ENCODE data around the gene PRSS12. TPM values are rescaled to one million over a fixed set of nuclear protein-coding genes. Genes with fewer than 3 reads are reported as not detected.

The PRSS12 gene
- total RNA-seq, 4 donors from 2014 or later, result 2.2 to 9.2 (median 4.3) TPM

DNA sequence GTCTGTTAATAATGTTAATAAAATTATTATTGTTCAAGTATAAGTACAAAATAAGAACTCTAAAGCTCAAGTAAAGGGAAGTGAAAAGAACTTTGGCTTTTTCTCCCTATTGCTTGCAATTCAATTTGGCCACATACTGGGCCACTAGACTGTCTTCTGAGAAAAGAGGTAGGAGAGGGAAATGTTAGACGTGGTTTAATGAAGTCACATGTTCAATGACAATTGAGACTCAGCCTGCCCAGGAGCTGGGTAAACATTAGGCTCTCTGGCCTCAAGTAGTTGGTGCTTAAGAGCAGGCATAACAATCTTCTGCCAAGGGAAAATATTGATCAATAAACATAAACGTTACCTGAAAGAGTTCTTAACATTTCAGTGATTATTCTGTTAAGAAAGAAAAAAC is 15.1 kb upstream of the PRSS12 start:
- no peak overlapping the region for H3K4me3 ChIP-seq
- TF ChIP-seq, protein P1, sequence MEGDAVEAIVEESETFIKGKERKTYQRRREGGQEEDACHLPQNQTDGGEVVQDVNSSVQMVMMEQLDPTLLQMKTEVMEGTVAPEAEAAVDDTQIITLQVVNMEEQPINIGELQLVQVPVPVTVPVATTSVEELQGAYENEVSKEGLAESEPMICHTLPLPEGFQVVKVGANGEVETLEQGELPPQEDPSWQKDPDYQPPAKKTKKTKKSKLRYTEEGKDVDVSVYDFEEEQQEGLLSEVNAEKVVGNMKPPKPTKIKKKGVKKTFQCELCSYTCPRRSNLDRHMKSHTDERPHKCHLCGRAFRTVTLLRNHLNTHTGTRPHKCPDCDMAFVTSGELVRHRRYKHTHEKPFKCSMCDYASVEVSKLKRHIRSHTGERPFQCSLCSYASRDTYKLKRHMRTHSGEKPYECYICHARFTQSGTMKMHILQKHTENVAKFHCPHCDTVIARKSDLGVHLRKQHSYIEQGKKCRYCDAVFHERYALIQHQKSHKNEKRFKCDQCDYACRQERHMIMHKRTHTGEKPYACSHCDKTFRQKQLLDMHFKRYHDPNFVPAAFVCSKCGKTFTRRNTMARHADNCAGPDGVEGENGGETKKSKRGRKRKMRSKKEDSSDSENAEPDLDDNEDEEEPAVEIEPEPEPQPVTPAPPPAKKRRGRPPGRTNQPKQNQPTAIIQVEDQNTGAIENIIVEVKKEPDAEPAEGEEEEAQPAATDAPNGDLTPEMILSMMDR (IDR thresholded peaks at IDR 0.05), result no peak
- TF ChIP-seq POLR2A (IDR thresholded peaks at IDR 0.05), result no peak
- intact Hi-C loops (cut with DNase I), result no loop called here
- WGBS, 2 donors, result 56 to 63% methylated on average over 2 of the region's 2 CpGs
- H3K4me1 ChIP-seq, result no peaks in the 10 kb centered on the region
- H3K27ac ChIP-seq, result no peak overlapping the region
- no peaks in the 10 kb centered on the region for H3K27me3 ChIP-seq
- no peaks in the 10 kb centered on the region for H3K9me3 ChIP-seq
- H3K36me3 ChIP-seq, result no peaks in the 10 kb centered on the region
- DNase-seq, result no peak

DNA sequence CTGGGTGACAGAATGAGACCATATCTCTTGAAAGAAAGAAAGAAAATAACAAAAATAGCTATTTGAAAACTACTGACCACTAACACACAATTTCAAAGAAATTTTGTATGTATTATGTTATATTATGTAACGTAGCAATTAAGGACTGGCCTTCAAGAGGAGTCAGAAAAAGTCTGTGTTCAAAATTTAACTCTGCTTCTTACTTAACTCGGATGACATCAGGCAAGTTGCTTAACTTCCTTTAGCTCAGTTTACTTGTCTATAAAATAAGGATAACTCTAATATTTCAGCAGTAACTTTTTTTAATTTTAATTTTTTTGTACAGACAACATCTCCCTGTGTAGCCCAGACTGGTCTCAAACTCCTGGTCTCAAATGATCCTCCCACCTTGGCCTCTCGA is 14.6 kb upstream of the PRSS12 start:
- no peak for TF ChIP-seq POLR2A (IDR thresholded peaks at IDR 0.05)
- TF ChIP-seq, protein P1 (IDR thresholded peaks at IDR 0.05), result no peak
- DNase-seq, result no peak
- WGBS, 2 donors, result 88% methylated on average over 3 of the region's 3 CpGs
- Histone ChIP-seq H3K9me3 (no peaks in the 10 kb centered on the region), H3K36me3 (no peaks in the 10 kb centered on the region), H3K4me1 (no peaks in the 10 kb centered on the region), H3K27ac (no peak overlapping the region), H3K4me3 (no peak overlapping the region), H3K27me3 (no peaks in the 10 kb centered on the region)
- intact Hi-C loops (cut with DNase I), result no loop called here

DNA sequence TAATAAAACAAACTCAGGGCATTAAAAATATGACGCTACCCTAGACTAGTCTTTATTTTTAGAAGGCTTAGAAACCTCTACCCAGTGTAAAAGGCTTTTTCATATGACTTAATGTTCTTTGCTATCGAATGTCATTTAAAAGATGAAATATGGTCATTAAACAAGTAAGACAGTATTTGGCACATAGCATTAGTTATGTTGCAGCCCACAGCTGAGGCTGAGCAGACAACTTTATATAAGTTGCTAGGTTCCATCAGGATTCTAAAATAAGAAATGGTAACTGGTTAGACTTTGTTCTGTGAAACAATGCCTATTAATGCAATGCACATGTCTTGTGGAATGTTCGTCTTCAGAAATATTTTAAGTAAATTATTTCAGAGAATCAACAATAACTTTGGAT is 10.4 kb upstream of the PRSS12 start:
- no peak for DNase-seq
- TF ChIP-seq, protein P1 (IDR thresholded peaks at IDR 0.05), result no peak
- no peak for TF ChIP-seq POLR2A (IDR thresholded peaks at IDR 0.05)
- intact Hi-C loops (cut with DNase I), result no loop called here
- 64 to 66% methylated on average over 3 of the region's 3 CpGs for WGBS, 2 donors
- no peak overlapping the region for H3K27ac ChIP-seq
- H3K36me3 ChIP-seq, result no peaks in the 10 kb centered on the region
- H3K9me3 ChIP-seq, result no peaks in the 10 kb centered on the region
- peaks cover 0 to 4% (median 0%) of the 10 kb centered on the region in 4 donors for H3K27me3 ChIP-seq
- no peaks in the 10 kb centered on the region for H3K4me1 ChIP-seq
- no peak overlapping the region for H3K4me3 ChIP-seq

DNA sequence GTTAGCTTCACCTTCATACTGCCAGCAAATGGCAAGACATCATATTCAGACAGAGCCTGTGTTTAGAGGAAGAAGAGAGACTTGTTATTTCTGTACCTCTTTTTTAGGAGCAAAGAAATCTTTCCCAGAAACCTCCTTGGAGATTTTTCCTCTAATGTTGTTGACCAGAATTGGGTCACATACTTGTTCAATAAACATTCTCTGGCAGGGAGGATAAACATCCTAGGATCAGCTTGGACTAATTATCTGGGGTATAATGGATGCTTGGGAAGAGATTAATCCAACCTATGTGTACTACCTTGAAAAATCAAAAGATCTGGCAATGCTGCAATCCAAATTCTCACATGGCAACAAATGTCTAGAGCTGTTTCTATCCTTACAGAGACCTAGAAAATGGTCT is 8.4 kb upstream of the PRSS12 start:
- intact Hi-C loops (cut with DNase I), result no loop called here
- Histone ChIP-seq H3K4me3 (no peak overlapping the region), H3K9me3 (no peaks in the 10 kb centered on the region), H3K27me3 (peaks cover 0 to 21% (median 0%) of the 10 kb centered on the region in 4 donors), H3K27ac (no peak overlapping the region), H3K36me3 (no peaks in the 10 kb centered on the region), H3K4me1 (no peaks in the 10 kb centered on the region)
- no peak for DNase-seq
- TF ChIP-seq, protein P1 (IDR thresholded peaks at IDR 0.05), result no peak
- TF ChIP-seq POLR2A (IDR thresholded peaks at IDR 0.05), result no peak

DNA sequence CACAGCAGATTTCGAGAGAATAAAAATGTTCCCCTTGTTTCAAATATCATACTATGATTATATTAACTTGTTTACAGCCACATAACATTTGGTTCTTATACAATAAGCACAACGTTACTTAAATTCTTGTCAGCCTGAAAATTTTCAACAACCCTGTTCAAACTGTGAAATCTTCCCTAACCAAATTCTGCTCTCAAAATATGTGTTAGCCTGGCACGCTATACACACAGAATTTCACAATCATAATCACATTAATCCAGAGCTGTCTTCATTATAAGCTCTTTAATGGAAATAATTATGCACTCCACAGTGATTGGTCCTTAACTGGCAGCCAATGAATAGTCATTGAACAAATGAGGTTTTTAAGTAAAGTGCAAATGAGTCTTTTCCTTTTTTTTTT is 7.3 kb upstream of the PRSS12 start:
- 63 to 72% methylated on average over 3 of the region's 3 CpGs for whole genome bisulfite sequencing, 2 donors
- DNase-seq, result no peak
- no peaks in the 10 kb centered on the region for H3K4me1 ChIP-seq
- TF ChIP-seq POLR2A (IDR thresholded peaks at IDR 0.05), result no peak
- TF ChIP-seq, protein P1 (IDR thresholded peaks at IDR 0.05), result no peak
- H3K36me3 ChIP-seq, result no peaks in the 10 kb centered on the region
- H3K27me3 ChIP-seq, result peaks cover 0 to 31% (median 0%) of the 10 kb centered on the region in 4 donors
- no peak overlapping the region for H3K4me3 ChIP-seq
- no peak overlapping the region for H3K27ac ChIP-seq
- intact Hi-C loops (cut with DNase I), result no loop called here
- H3K9me3 ChIP-seq, result no peaks in the 10 kb centered on the region
